GM19395 (cell line): Measurements from ENCODE around the gene GPR107.

Experiments
- ATAC-seq: cut with Tn5 transposase; IDR thresholded peaks from one replicate; pipeline ENCODE4 v1.9.1; 2021; ENCODE audit warnings: mild to moderate bottlenecking, moderate library complexity; ENCODE audit not compliant: unreplicated experiment

Gene GPR107

GRCh38 chr9:130155647-130156046 is 101.9 kb downstream of the GPR107 start:
- no peak for ATAC-seq

- ATAC-seq, result no peak
Observed at GRCh38 chr9:130156672-130157071, 103.0 kb downstream of the GPR107 start.

DNA sequence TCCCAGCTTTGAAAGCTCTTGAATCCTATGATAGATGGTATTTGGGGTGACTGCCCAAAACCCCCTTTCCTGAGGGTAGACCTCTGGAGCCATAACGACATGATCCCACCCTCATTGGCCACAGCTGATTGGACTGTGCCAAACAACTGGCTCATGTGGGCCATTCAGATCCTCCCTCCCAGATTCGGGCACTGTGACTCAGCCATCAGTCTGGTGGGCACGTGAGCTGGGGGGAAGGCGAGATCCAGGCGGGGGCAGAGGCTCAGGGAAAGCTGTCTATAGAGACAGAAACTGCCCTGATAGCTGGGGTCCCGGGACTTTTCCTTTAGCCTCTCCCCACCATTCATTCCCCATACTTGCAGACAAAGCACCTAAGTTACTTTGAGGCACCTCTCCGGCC is 103.4 kb downstream of the GPR107 start:
- no peak for ATAC-seq

DNA sequence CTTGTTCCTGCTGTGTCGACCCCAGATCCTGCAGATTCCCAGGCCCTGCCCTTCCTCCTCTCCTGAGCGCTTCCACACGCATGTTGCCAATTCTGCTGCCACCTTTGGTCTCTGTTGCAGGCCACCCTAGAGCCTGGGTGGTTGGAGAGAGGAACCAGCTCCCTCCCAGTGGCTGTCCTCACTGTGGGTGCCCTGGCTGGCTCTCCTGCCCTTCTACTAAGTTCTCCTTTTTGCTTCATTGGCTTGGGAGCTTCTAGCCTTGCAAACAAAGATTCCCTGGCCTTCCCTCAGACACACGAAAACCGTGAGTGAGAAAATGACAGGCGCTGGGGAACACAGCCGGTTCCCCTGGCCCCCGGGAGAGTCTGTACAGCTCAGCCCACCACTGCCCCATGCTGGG is 104.3 kb downstream of the GPR107 start:
- no peak for ATAC-seq

GRCh38 chr9:130159057-130159456 is 105.4 kb downstream of the GPR107 start:
- ATAC-seq, result no peak

GRCh38 chr9:130159915-130160670 is 106.4 kb downstream of the GPR107 start:
- ATAC-seq, result no peak

DNA sequence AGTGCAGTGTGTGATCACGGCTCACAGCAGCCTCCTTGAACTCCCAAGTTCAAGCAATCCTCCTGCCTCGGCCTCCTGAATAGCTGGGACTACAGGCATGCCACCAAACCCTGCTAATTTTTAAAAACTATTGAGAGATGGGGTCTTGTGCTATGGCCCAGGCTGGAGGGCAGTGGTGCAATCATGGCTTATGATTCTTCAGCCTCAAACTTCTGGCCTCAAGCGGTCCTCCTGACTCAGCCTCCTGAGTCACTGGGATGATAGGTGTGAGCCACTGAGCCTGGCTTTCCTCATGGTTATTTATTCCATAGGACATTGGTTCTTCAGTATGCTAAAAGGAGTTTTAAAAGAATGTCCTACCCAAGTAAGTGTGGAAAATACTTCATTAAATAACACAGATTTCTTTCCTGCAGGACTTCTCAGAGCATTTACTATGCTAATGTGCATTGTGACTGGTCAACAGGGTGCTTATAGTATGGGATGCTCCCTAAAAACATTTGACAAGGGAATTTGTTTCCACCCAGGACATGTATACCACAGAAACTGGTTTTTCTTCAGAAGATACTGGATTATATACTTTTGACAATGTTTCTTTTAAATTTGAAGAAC is 107.3 kb downstream of the GPR107 start:
- ATAC-seq, result no peak

DNA sequence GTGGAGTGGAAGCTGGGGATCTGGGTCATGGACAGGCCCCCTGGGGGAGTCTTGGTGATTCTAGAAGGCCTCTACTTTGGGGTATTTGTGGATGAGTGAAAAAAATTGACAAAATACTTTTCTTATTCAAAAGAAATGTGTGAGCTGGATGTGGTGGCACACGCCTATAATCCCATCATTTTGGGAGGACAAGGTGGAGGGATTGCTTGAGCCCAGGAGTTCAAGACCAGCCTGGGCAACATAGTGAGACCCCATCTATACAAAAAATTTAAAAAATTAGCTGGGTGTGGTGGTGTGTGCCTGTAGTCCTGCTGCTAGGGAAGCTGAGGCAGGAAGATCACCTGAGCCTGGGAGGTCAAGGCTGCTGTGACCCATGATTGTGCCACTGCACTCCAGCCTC is 111.9 kb downstream of the GPR107 start:
- ATAC-seq, result no peak

DNA sequence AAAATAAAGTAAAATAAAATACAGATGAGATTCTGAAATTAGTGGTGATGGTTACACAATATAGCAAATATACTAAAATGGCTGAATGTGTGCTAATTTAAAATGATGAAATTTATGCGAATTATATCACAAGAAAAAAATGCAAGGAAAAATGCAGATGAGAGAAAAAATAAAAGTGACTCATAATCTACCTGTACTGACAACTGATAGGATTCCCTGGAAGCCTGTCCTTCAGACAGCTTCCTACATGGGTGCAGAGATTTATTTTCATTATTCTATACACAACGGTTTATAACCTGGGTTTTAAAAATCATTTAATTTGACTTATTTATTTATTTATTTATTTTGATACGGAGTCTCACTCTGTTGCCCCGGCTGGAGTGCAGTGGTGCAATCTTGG is 112.7 kb downstream of the GPR107 start:
- no peak for ATAC-seq

- no peak for ATAC-seq
Observed at GRCh38 chr9:130167927-130168326, 114.2 kb downstream of the GPR107 start.

DNA sequence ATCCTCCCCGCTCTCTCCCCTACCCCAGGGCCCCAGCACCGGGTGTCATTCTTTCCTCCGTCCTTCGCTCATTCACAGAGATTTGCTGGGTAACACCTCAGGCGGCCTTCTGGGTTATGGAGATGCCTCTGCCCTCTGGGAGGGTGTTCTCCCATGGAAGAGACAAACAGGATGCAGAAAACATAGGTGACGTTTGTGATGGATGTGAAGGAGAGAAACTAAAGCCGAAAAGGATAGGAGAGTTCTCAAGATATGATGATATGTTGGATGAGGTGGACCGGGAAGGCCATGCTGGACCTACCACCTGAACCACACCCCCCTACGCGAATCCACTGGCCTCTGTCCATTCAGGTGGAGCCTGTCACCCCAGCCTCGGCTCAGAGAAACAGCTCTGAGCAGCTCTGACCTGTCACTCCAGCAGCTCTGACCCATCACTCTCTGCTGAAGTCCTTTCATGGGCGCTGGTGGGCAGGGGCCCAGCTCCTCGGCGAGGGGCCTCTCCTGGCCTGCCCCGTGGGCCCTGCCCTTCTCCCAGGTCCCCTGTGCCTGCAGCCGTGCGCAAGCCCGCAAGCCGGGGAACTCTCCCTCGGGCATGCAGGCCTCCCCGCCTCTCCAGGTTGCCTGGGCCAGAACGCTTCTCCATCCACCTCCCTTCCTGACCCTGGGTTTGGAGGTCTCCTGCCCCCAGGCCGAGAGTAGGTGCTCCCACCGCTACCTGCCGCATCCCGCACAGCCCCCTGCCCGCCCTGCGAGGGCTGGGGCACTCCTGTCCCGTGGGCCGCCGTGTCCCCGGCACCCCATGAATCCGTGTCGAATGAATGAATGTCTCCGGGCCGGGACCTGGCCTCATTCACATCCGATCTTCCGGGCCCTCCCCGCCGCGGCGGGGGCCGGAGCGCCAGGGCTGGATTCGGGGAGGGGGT is 117.8 kb downstream of the GPR107 start:
- no peak for ATAC-seq

GRCh38 chr9:130172161-130172857 is 118.6 kb downstream of the GPR107 start, which contains the start of gene NCS1:
Gene NCS1 (plus strand): TSS chr9:130172404. CDS start chr9:130172664, 260 bp downstream.
- no peak for ATAC-seq

GRCh38 chr9:130172858-130173665 is 119.4 kb downstream of the GPR107 start:
- ATAC-seq, result no peak

GRCh38 chr9:130173666-130173983 is 119.9 kb downstream of the GPR107 start:
- no peak for ATAC-seq

GRCh38 chr9:130174025-130174424 is 120.3 kb downstream of the GPR107 start:
- ATAC-seq, result no peak

DNA sequence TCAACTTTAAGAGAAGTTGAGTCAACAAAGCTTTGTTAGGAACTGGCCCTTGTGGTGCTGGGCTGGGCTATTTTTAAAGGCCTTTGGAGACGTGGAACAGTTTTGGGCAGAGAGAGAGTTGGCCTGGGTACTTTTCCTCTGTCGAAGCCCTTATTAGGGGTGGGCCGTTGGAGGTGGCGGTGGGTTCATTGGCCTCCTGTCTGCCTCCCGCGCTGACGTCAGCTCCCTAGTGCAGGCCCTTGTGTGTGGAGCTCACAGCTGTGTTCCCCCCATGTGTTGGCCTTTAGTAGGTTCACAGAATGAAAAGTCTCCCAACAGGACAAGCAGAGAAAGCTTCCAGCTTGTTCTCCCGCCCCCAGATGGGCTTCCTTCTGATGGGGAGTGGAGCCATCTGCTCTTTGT is 121.2 kb downstream of the GPR107 start:
- no peak for ATAC-seq

- ATAC-seq, result no peak
Observed at GRCh38 chr9:130175355-130175754, 121.6 kb downstream of the GPR107 start.

DNA sequence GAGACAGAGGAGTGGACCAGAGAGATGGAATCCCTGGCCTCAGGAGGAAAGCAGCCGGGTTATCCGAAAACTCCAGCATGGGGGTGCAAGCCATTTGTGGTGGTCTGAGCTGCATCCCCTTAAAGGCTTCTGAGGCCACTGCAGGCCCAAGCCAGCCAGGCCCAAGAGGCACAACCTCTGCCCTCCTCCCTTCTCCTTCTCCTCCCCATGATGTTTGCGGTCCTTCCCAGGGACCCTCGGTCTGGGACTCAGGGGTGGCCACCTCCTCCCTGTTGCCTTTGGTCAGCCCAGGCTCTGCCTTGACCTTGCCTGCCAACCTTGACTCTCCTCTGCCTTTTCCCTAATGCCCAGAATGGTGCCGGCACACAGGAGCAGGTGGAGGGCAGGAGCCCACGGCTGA is 123.1 kb downstream of the GPR107 start:
- no peak for ATAC-seq

- no peak for ATAC-seq
Observed at GRCh38 chr9:130177898-130178805, 124.4 kb downstream of the GPR107 start.
